Measurements from ENCODE around the gene GPS1.

GPS1 gene

DNA sequence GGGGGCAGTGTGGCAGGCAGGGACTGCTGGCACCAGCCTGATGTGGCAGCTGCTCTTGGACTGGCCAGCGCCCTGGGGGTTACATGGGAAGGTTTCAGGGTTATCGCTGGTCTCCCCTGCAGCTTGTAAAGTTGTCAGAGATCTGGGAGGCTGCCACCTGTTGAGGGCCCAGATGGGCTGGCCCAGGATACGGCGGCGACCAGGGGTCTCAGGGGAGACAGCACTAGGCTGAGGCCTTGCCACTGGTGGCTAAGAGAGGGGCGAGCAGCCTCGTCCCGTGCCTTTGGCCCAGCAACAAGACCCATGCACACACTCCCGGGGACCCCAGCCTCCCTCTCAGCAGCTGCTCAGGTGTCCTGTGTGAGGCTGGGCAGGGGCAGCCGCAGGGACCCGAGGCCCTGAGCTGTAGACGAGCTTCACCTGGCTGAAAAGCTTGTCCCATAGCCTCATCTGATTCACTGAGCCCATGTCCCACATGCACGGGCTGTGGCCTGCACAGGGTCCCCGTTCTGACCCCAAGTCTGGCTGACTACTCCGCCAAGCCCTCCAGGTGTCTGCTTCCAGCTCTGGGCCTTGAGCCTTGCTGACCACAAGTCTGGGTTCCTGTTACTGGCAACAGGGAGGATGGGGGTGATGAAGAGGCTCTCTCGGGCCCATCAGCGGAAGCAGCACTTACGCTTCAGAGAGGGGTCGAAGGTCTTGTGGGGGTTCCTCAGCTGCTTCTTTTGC is 7.7 kb downstream of the GPS1 start:
- Histone ChIP-seq H3K36me3 (ENCODE audit: control insufficient read depth, insufficient read depth, low read length) (peaks cover 54% of the 10 kb centered on the region), H3K4me3 (replicated peaks; ENCODE audit: low read depth, low read length) (no peak overlapping the region), H3K27me3 (replicated peaks; ENCODE audit: control insufficient read depth, insufficient read depth, low read length) (no peaks in the 10 kb centered on the region)
- peak; percentile 22 for DNase-seq (ENCODE audit: extremely low read depth, insufficient read length)
- TF ChIP-seq, protein P1, sequence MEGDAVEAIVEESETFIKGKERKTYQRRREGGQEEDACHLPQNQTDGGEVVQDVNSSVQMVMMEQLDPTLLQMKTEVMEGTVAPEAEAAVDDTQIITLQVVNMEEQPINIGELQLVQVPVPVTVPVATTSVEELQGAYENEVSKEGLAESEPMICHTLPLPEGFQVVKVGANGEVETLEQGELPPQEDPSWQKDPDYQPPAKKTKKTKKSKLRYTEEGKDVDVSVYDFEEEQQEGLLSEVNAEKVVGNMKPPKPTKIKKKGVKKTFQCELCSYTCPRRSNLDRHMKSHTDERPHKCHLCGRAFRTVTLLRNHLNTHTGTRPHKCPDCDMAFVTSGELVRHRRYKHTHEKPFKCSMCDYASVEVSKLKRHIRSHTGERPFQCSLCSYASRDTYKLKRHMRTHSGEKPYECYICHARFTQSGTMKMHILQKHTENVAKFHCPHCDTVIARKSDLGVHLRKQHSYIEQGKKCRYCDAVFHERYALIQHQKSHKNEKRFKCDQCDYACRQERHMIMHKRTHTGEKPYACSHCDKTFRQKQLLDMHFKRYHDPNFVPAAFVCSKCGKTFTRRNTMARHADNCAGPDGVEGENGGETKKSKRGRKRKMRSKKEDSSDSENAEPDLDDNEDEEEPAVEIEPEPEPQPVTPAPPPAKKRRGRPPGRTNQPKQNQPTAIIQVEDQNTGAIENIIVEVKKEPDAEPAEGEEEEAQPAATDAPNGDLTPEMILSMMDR (IDR thresholded peaks at IDR 0.05; ENCODE audit: insufficient read depth, low read length, poor library complexity, severe bottlenecking) = no peak

DNA sequence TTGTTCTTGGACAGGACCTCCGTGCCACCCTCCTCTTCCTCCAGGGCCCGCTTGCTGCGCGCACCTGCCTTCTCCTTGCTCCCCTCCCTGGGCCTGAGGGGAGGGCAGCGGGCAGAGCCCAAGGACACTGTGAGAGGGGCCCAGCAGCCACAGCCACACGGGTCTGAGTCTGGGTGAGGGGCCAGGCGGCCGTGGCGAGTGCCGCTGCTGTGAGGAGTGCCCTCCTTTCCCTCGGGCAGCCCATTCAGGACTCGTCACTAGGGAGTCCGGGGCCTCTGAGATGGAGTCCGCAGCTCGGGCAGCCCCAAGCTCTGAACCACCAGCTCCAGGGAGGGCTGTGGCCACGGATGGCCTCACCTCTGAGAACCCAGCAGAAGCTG is 8.3 kb downstream of the GPS1 start:
- DNase-seq (ENCODE audit: extremely low read depth, insufficient read length) = peak; percentile 13
- TF ChIP-seq, protein P1 (IDR thresholded peaks at IDR 0.05; ENCODE audit: insufficient read depth, low read length, poor library complexity, severe bottlenecking) = no peak
- Histone ChIP-seq H3K36me3 (ENCODE audit: control insufficient read depth, insufficient read depth, low read length) (peaks cover 50% of the 10 kb centered on the region), H3K4me3 (replicated peaks; ENCODE audit: low read depth, low read length) (no peak overlapping the region), H3K27me3 (replicated peaks; ENCODE audit: control insufficient read depth, insufficient read depth, low read length) (no peaks in the 10 kb centered on the region)

DNA sequence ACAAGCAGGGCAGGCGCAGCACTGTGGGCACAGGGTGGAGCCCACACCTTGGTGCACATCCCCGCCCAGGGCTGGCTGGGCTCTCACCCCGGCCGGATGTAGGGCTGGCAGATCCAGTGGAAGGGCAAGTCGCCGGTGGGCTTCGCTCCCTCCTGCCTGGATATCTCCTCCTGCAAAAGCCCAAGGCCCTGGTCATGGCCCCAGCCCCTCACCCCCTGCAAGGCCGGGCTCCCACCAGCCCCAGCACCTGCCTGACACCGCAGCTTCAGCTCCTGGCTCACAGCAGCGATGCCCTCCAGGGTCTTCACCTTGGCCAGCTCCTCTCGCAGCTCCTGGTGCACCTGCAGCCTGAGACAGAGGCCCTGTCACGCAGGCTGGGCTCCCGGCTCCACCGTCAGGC is 8.9 kb downstream of the GPS1 start:
- H3K36me3 ChIP-seq (ENCODE audit: control insufficient read depth, insufficient read depth, low read length) = peaks cover 45% of the 10 kb centered on the region
- H3K27me3 ChIP-seq (replicated peaks; ENCODE audit: control insufficient read depth, insufficient read depth, low read length) = no peaks in the 10 kb centered on the region
- TF ChIP-seq, protein P1 (IDR thresholded peaks at IDR 0.05; ENCODE audit: insufficient read depth, low read length, poor library complexity, severe bottlenecking) = no peak
- H3K4me3 ChIP-seq (replicated peaks; ENCODE audit: low read depth, low read length) = no peak overlapping the region
- peak; percentile 9 for DNase-seq (ENCODE audit: extremely low read depth, insufficient read length)

DNA sequence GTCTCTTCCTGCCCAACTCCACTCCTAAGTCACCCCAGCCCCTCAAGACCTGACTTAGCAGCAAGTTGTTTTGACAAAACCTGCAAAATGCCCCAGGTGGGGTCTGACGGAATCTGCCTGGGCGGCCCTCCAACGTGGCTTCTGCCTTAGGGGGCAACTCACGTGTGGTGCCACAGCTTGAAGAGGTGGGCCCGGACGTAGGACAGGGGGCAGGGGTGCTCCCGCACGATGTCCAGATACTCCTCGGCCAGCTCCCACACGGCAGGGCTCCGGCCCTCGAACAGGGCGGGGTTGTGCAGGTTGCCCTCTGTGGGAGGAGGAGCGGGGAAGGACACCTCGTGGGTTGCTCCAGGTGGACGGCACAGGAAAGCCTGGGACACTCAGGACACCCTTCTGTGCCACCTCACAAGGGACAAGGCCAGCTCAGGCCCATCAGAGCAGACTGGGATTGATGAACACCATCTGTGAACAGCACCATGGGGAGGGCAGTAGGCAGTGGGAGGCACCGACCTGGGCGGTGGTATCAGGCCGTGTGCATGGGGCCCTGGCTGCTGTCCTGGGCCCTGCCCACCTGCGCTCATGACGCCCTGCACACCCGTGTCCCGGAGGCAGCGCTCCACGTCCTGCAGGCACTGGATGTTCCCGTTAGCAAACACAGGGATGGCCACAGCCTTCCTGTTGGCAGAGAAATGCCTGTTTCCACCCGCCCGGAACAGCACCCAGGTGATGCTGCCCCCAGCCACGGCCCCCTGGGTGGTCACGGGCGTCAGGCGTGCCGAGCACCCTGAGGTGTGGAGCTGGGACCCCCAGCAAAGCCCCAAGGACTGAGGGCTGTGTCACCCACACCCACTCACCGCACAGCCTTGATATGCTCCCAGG is 9.6 kb downstream of the GPS1 start:
- H3K36me3 ChIP-seq (ENCODE audit: control insufficient read depth, insufficient read depth, low read length) = peaks cover 41% of the 10 kb centered on the region
- peak; percentile 13 for DNase-seq (ENCODE audit: extremely low read depth, insufficient read length)

DNA sequence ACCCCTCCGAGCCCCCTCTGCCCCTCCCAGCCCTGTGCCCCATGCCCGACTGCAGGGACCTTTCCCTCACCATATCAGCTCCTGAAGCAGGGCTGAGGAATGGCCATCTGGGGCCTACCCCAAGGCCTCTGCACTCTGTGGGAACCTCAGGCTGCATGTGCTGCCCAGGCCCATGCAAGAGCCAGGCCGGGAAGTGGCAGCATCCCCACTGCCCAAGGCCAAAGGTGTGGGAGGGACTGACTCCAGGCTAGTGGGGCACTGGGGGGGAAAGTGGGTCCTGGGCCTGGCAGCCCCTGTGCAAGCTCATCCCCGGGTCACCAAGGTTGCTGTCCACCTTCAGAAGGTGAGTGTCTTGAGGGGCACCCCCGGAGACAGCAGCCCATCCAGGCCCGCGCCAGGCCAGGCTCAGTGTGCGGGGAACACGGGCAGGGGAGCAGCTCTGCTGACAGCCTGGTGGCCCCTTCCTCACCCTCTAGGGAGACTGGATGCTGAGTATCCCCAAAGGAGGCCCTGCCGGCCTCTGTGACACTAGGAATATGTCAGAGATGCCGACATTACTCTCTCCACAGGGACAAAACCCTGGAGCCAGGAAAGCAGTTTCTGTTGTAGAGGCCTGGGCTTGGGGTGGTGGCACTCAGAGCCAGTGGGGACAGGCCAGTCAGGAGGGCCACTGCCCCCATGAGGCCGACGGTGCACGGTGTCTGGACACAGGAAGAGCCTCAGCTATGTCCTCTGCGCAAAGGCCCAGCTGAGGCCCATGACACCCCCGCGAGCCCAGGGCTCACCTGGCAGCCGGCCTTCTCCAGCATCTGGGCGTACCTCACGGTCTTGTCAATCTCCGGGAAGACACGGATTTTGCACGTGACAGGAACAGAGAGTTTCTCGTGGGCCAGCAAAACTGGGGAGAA is 10.6 kb downstream of the GPS1 start:
- Histone ChIP-seq H3K4me3 (replicated peaks; ENCODE audit: low read depth, low read length) (no peak overlapping the region), H3K36me3 (ENCODE audit: control insufficient read depth, insufficient read depth, low read length) (peaks cover 33% of the 10 kb centered on the region), H3K27me3 (replicated peaks; ENCODE audit: control insufficient read depth, insufficient read depth, low read length) (no peaks in the 10 kb centered on the region)
- peak; percentile 9 for DNase-seq (ENCODE audit: extremely low read depth, insufficient read length)
- TF ChIP-seq, protein P1 (IDR thresholded peaks at IDR 0.05; ENCODE audit: insufficient read depth, low read length, poor library complexity, severe bottlenecking) = no peak

More for the DNA sequence above, 9.6 kb downstream of the GPS1 start:
- TF ChIP-seq, protein P1 (IDR thresholded peaks at IDR 0.05; ENCODE audit: insufficient read depth, low read length, poor library complexity, severe bottlenecking) = no peak
- no peaks in the 10 kb centered on the region for H3K27me3 ChIP-seq (replicated peaks; ENCODE audit: control insufficient read depth, insufficient read depth, low read length)
- no peak overlapping the region for H3K4me3 ChIP-seq (replicated peaks; ENCODE audit: low read depth, low read length)
